Activated naive CD8-positive, alpha-beta T cell treated with anti-CD3 and anti-CD28 coated beads for 36 hours (primary cell): ENCODE data around the gene SRBD1. TPM values are rescaled to one million over a fixed set of nuclear protein-coding genes. Genes with fewer than 3 reads are reported as not detected.
A peak's percentile ranks its signal among the peaks of the same experiment; 100 is the strongest.

Source experiments
- DNase-seq: peaks from one replicate; pipeline ENCODE4 v3.0.0; 2021
- H3K27ac Mint-ChIP-seq: one replicate; pipeline ENCODE4 v1.8.0; 2022; ENCODE audit warnings: mild to moderate bottlenecking, moderate library complexity, mixed read lengths
- H3K27me3 Mint-ChIP-seq: one replicate; pipeline ENCODE4 v1.8.0; 2022; ENCODE audit warnings: mild to moderate bottlenecking, mixed read lengths
- H3K36me3 Mint-ChIP-seq: one replicate; pipeline ENCODE4 v1.8.0; 2021; ENCODE audit warnings: mild to moderate bottlenecking, mixed read lengths
- H3K4me1 Mint-ChIP-seq: one replicate; pipeline ENCODE4 v1.8.0; 2021; ENCODE audit warnings: mixed read lengths
- H3K4me3 Mint-ChIP-seq: one replicate; pipeline ENCODE4 v1.8.0; 2022; ENCODE audit warnings: mild to moderate bottlenecking, moderate library complexity, mixed read lengths
- H3K9me3 Mint-ChIP-seq: one replicate; pipeline ENCODE4 v1.8.0; 2022; ENCODE audit warnings: mixed read lengths
- total RNA-seq, 2 experiments: library from RNA; stranded (reverse); gene quantifications; one replicate each; pipeline ENCODE4 v1.2.3, GENCODE V29; 2021

SRBD1 gene
- total RNA-seq, 2 experiments from 2014 or later = 18.2 to 19.1 TPM

DNA sequence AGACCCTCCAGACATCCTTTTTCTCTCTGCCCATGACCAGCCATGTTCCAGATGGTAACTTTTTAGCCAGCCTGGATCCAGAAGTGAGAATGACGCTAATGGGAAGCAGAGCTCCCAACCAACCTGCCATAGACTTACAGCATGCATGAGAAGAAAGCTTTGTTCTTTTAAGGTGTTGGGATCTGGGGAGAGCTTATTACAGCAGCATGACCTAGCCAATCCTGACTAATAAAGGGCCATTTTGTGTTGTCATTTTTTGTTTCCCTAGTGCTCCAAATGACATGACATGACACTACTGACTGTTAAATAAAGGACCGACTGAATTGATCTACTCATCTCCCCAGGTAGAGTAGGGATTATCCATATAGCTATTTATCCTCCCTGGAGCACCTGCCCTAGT lies 35.2 kb upstream of the SRBD1 start:
- Mint-ChIP-seq H3K9me3 (no peaks in the 10 kb centered on the region), H3K27me3 (peaks cover 25% of the 10 kb centered on the region), H3K4me3 (no peak overlapping the region), H3K27ac (no peak overlapping the region), H3K36me3 (no peaks in the 10 kb centered on the region), H3K4me1 (peaks cover 11% of the 10 kb centered on the region)
- DNase-seq = no peak

DNA sequence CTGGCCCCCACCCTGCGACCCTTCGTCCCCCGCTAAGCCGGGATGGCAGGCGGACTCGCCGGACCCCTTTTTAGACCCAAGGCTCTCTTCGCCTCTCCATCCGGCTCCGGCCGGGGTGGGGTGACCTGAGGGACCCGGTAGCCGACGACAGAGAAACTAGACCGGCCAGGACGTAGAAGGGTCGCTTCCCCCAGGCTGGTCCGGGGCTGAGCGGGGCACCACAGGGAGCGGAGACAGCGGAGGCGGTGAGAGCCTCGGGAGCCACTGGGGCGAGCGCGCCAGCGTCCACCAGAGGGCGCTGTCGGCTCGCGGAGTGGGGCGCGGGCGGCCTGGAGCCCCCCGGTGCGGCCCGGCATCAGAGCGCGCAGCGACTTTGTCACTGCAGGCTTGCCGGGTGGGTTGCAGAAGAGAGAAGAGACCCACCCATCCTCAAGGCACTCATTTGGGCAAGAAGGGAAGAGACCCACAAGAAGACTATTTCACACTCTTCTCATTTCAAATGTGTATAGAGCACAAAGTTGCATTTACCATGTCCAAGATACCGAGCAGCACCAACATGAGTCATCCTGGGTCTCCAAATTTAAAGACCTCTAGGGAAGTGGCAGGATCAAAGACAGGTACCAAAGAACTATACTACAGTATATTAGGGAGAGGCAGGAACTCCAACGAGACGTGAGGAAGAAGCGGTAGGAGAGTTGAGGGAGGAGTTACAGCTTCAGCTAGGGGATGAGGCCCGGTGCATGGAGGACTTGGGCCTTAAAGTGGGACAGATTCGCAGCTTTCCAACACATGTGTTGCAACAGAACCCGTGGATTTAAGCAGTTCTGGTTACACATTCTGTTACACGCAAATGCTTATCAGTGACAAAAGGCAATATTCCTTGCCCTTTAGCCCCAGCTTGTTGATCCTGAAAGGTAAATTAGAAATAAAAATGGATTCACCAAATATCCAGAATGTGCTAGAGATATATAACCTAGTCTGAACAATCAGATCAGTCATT lies 32.8 kb upstream of the SRBD1 start:
- Mint-ChIP-seq H3K27me3 (peaks cover 26% of the 10 kb centered on the region), H3K4me1 (peaks cover 4% of the 10 kb centered on the region), H3K27ac (no peak overlapping the region)

DNA sequence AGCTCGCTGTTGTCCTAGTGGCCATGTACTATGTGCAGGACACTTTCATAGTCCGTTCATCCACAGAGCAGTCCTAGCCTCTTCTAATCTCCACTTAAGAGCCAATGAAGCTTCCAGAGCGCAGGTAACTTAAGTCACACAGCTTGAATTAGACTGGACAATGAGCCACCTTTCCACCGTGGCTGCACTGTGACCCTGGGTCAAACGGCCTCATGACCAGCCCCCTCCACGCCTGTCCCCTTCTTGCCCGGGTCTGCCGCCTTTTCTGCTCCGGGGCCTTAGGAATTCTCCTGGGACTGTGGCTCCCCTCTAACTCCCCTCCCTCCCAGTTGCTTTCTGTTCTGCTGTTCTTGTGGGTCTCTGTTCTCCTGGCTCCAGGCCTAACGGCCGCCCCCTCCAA lies 32.0 kb upstream of the SRBD1 start:
- Mint-ChIP-seq H3K4me1 (peaks cover 4% of the 10 kb centered on the region), H3K27ac (no peak overlapping the region), H3K36me3 (no peaks in the 10 kb centered on the region), H3K27me3 (peaks cover 26% of the 10 kb centered on the region), H3K4me3 (peak overlapping the region; percentile 35), H3K9me3 (no peaks in the 10 kb centered on the region)
- no peak for DNase-seq

More for the DNA sequence above, 32.8 kb upstream of the SRBD1 start:
- H3K9me3 Mint-ChIP-seq = no peaks in the 10 kb centered on the region
- no peaks in the 10 kb centered on the region for H3K36me3 Mint-ChIP-seq
- DNase-seq = peak; percentile 77
- peak overlapping the region; percentile 35 for H3K4me3 Mint-ChIP-seq

DNA sequence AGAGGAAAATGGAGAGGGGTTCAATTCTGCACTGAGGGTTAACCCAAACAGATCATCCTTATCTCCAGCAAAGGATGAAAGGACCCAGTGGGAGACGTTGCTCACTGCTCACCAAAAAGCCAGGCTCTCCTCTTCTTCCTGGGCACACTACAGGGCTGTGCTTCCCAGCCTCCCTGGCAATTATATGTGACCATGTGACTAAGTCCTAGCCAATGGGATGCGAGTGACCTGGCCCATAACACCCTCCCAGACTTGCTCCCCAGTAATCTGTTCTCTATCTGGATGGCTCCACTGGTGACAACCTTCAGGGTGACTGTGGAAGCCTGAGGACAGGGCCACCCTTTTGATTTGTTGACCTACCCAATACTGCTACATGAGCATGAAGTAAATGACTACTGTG lies 29.5 kb upstream of the SRBD1 start:
- Mint-ChIP-seq H3K4me3 (no peak overlapping the region), H3K4me1 (peaks cover 4% of the 10 kb centered on the region), H3K27ac (no peak overlapping the region), H3K9me3 (no peaks in the 10 kb centered on the region), H3K27me3 (peaks cover 30% of the 10 kb centered on the region), H3K36me3 (no peaks in the 10 kb centered on the region)
- DNase-seq = no peak

DNA sequence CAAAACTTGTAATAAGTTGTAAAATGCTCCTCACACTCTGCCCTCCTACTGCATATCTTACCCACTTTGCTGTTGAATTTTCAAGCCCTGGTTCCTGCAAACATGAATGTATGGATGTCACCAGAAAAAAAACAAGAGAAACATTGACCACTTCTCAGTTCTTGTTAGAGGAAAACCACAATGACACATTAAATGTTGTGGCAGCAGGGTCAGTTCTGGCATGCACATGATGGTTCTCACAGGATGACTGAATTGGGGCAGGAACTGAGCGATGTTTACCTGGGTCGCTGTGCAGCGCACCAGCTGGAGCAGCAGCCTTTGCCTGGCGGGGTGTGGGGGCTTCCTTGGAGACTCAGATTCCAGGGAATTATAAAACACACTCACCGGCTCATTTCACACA lies 26.4 kb upstream of the SRBD1 start:
- no peaks in the 10 kb centered on the region for H3K9me3 Mint-ChIP-seq
- H3K27ac Mint-ChIP-seq = no peak overlapping the region
- no peaks in the 10 kb centered on the region for H3K36me3 Mint-ChIP-seq
- H3K4me1 Mint-ChIP-seq = no peaks in the 10 kb centered on the region
- H3K4me3 Mint-ChIP-seq = no peak overlapping the region
- H3K27me3 Mint-ChIP-seq = peaks cover 18% of the 10 kb centered on the region
- no peak for DNase-seq

DNA sequence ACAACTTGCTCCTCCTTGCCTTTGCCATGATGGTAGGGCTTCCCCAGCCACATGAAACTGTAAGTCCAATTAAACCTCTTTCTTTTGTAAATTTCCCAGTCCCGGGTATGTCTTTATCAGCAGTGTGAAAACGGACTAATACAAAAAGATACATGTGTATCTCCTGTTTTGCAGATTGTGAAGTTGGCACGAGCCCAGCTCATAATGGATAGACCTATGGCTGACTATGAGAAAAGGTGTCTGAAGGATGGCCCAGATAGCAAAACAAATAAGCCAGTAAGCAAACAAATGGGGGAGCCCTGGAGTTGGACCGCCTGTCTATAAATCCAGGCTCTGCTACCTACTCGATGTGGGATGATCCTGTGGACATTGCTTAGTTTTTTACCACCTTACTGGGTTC lies 24.9 kb upstream of the SRBD1 start:
- Mint-ChIP-seq H3K4me1 (no peaks in the 10 kb centered on the region), H3K27ac (no peak overlapping the region), H3K4me3 (no peak overlapping the region), H3K27me3 (peaks cover 14% of the 10 kb centered on the region), H3K36me3 (no peaks in the 10 kb centered on the region), H3K9me3 (no peaks in the 10 kb centered on the region)
- no peak for DNase-seq

DNA sequence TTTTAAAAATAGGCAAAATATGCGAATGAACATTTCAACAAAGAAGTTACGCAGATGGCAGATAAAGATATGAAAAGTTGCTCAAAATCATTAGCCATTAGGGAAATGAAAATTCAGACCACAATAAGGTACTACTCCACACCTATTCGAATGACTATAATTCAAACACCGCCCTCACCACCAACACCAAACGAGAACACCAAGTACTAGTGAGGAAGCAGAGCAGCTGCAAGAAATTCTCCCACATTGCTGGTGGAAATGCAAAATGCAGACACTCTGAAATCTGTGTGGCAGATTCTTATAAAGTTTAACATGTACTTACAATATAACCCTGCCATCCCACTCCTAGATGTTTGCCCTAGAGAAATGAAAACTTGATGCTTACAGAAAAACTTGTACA lies 23.2 kb upstream of the SRBD1 start:
- peaks cover 21% of the 10 kb centered on the region for H3K27me3 Mint-ChIP-seq
- no peaks in the 10 kb centered on the region for H3K9me3 Mint-ChIP-seq
- H3K27ac Mint-ChIP-seq = no peak overlapping the region
- no peaks in the 10 kb centered on the region for H3K4me1 Mint-ChIP-seq
- no peak for DNase-seq
- no peak overlapping the region for H3K4me3 Mint-ChIP-seq
- no peaks in the 10 kb centered on the region for H3K36me3 Mint-ChIP-seq

DNA sequence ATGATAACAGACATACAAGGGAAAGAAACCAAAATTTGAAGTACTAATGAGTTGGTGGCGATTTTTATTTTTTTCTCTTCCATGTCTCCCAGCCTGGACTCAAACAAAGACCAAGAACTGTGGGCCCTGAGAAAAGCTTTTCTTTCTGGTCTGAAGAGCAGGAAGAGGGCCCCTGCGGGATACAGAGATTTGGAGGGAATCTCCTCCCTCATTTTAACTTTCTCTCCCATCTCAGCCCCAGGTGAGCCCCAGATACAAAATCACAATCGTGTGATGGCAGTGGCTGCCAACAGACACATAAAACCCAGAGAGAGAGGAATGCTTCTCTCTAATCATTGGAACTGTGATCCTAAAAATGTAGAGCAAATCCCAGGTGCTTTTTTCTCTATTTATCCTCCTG lies 20.9 kb upstream of the SRBD1 start:
- Mint-ChIP-seq H3K9me3 (no peaks in the 10 kb centered on the region), H3K4me3 (no peak overlapping the region), H3K27ac (no peak overlapping the region), H3K4me1 (no peaks in the 10 kb centered on the region), H3K27me3 (peaks cover 17% of the 10 kb centered on the region), H3K36me3 (no peaks in the 10 kb centered on the region)
- no peak for DNase-seq

DNA sequence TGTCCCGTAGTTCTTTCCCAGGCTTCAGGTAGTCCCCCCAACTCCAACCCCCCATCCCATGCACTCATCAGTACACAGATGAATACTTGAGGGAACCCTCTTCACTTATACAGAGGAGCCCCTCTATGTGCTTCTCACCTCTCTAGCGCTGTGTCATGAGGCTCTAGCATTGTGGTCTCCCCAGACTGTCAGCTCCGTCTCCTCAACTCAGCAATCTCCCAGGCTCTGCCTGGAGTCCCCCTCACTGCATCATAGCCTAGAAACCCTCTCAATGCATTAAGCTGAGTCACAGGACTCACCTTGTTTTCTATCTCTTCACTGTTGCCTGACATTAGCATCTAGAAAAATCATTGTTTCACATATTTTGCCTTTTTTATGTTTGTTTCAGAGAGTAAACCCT lies 20.3 kb upstream of the SRBD1 start:
- H3K4me1 Mint-ChIP-seq = no peaks in the 10 kb centered on the region
- H3K4me3 Mint-ChIP-seq = no peak overlapping the region
- DNase-seq = no peak
- H3K9me3 Mint-ChIP-seq = no peaks in the 10 kb centered on the region
- H3K36me3 Mint-ChIP-seq = no peaks in the 10 kb centered on the region
- H3K27me3 Mint-ChIP-seq = peaks cover 17% of the 10 kb centered on the region
- H3K27ac Mint-ChIP-seq = no peak overlapping the region

DNA sequence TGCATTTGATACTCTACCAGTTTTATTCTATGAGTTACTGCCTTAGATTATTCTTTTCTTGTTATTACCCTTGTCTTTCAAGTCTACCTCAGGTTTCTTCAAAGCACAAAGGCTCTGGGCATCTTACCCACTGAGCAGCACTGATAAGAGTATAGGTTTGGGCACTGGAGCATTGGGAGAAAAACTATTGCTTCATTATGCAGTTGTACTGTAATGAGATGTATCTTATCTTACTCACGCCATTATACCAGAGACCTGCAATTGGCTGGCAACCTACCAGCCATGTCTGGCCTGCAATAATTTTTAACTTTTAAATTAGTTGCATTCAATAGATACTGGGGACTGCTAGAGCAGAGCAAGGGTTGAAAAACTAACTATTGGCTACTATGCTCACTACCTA lies 18.9 kb upstream of the SRBD1 start:
- no peaks in the 10 kb centered on the region for H3K4me1 Mint-ChIP-seq
- H3K9me3 Mint-ChIP-seq = no peaks in the 10 kb centered on the region
- peaks cover 17% of the 10 kb centered on the region for H3K27me3 Mint-ChIP-seq
- no peak overlapping the region for H3K27ac Mint-ChIP-seq
- H3K36me3 Mint-ChIP-seq = no peaks in the 10 kb centered on the region
- DNase-seq = no peak
- H3K4me3 Mint-ChIP-seq = no peak overlapping the region

DNA sequence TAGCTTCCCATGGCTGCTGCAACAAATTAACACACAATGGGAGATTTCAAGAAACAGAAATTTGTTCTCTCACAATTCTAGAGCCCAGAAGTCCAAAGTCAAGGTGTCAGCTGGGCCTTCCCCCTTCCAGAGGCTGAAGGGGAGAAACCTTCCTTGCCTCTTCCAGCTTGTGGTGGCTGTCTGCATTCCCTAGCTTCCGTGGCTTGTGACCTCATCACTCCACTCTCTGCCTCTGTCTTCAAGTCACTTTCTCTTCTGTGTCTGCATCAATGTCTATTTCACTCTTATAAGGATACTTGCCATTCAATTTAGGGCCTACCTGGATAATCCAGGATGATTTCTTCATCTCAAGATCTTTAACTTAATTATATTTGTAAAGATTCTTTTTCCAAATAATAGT lies 16.8 kb upstream of the SRBD1 start:
- H3K36me3 Mint-ChIP-seq = no peaks in the 10 kb centered on the region
- no peaks in the 10 kb centered on the region for H3K4me1 Mint-ChIP-seq
- no peaks in the 10 kb centered on the region for H3K9me3 Mint-ChIP-seq
- H3K27me3 Mint-ChIP-seq = peaks cover 19% of the 10 kb centered on the region
- no peak for DNase-seq
- no peak overlapping the region for H3K27ac Mint-ChIP-seq
- H3K4me3 Mint-ChIP-seq = no peak overlapping the region

DNA sequence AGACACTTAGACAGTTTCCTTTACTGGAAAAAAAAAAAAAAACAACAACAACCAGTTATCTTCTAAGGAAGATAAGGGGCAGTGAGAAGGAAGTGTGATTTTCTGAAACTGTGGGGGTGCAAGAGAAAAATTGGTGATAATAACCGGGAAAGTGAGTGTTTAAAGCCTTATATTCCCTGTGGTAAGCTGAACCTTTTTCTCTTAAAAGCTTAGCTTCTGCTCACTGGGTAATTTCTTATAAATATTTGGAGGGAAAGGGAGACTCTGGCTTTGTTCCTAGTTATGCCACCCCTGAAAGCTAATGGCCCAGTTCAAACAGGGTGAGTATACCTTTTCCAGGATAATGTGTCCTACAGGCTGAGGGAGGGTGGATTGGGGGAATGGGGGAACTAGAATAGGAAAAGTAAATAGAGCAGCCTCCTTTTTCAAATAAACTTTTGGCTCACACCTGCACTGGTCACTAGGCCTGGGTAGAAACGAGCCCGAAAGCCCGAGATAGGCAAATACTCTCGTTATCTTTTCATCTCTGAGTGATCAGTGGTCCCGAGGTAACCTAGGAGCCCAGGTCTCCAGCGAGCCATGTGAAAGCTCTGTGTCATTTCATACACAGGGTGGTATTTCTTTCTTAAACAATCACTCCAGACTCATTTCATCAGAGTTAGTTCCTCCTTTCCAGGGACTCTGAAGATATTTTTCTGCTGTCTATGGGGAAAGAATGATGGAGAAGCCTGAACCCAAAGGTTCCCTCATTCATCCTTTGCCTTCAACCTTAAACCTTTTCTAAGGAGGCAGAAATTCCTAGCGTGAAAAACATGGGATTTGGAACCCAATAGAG lies 15.5 kb upstream of the SRBD1 start:
- no peaks in the 10 kb centered on the region for H3K4me1 Mint-ChIP-seq
- DNase-seq = no peak
- peaks cover 19% of the 10 kb centered on the region for H3K27me3 Mint-ChIP-seq
- no peak overlapping the region for H3K27ac Mint-ChIP-seq
- H3K9me3 Mint-ChIP-seq = no peaks in the 10 kb centered on the region
- H3K4me3 Mint-ChIP-seq = no peak overlapping the region
- no peaks in the 10 kb centered on the region for H3K36me3 Mint-ChIP-seq

DNA sequence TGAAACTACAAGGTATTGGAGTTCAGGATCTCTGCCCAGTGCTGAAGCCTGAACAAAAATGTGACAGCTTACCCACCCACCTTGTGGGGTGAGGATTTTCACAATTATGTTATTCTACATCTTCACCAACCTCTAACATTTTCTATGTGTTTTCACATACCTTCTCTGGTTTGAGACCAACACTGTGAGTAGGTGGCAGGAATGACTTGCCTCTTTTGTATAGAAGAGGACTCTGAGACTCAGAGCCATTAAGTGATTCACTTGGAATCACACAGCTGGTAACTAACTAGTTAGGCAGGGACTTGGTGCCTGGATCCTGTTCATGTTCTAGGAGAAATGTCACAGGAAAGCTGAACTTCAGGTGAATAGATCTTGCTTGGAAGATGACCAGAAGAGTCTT lies 14.8 kb upstream of the SRBD1 start:
- no peak for DNase-seq
- Mint-ChIP-seq H3K4me1 (no peaks in the 10 kb centered on the region), H3K27ac (no peak overlapping the region), H3K27me3 (peaks cover 17% of the 10 kb centered on the region), H3K4me3 (no peak overlapping the region), H3K36me3 (no peaks in the 10 kb centered on the region), H3K9me3 (no peaks in the 10 kb centered on the region)

DNA sequence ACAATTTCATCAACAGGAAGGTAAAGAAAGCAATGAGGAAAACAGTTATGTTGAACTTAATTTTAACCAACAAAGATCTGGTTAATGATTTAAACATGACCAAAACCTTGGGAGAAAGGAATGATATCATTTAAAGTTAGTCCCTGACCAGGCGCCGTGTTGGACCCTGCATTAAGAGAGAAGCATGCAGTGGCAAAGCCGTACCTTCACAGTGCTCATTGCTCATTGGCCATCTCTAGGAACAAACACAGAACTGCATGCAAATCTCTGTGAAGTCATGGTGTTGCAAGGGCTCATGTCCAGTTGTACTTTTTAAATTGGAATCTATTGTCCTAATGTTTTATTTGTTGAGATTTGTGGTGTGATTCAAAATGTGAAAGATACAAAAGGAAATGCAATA lies 12.0 kb upstream of the SRBD1 start:
- Mint-ChIP-seq H3K4me1 (no peaks in the 10 kb centered on the region), H3K27me3 (peaks cover 17% of the 10 kb centered on the region), H3K27ac (no peak overlapping the region), H3K4me3 (no peak overlapping the region), H3K36me3 (no peaks in the 10 kb centered on the region), H3K9me3 (no peaks in the 10 kb centered on the region)
- no peak for DNase-seq

DNA sequence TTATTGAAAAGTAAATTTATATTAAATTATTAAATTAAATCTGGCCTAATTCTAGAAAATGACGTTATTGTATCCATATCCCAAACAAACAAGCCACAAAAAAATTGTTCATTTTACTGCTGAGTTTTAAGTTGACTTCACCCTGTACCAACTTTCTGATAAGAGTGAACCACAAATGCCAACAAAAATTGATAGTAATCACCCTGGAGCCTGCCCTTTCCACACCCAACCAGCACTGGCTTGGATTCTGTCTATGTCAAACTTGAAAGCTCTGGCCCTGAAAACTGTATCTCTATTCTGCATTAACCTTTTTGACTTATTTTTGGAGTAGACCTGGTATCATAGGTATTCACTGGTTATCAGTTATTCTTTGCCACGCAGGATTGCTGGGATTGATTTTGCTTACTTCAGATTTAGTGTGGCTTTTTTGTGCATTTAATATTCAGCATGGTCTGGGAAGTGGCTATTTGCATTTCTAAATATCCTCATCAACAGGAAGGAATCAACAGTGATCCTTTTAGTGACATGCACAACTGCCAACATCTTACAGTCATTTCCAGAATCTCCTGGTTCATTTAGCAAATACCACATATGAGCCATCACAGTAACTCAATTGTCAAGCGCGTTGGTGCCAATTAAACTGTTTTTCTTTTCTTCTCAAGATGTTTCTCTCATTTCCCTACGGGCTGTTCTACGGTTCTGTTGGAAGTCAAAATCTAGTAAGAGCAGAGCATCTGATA lies 11.4 kb upstream of the SRBD1 start:
- H3K4me3 Mint-ChIP-seq = no peak overlapping the region
- H3K9me3 Mint-ChIP-seq = no peaks in the 10 kb centered on the region
- H3K27ac Mint-ChIP-seq = no peak overlapping the region
- H3K27me3 Mint-ChIP-seq = peaks cover 17% of the 10 kb centered on the region
- H3K36me3 Mint-ChIP-seq = no peaks in the 10 kb centered on the region
- DNase-seq = no peak
- H3K4me1 Mint-ChIP-seq = no peaks in the 10 kb centered on the region
